LNCaP clone FGC (cell line): ENCODE results near the gene KCNJ6.

ENCODE experiments used
- DNase-seq: peaks from one replicate; pipeline ENCODE4 v3.0.0-alpha.2; 2011; ENCODE audit warnings: low read depth
- H3K4me3 ChIP-seq: 2 replicates; pipeline ENCODE4 v1.5.1; 2011; ENCODE audit warnings: mild to moderate bottlenecking, low read depth, low read length, control low read depth
- CTCF ChIP-seq: IDR thresholded peaks from 2 replicates; pipeline ENCODE4 v1.5.1; 2012; ENCODE audit warnings: mild to moderate bottlenecking; ENCODE audit not compliant: control insufficient read depth, insufficient read depth; ENCODE audit errors: extremely low read depth

KCNJ6 gene

GRCh38 chr21:37877171-37877570 is 39.1 kb downstream of the KCNJ6 start:
- H3K4me3 ChIP-seq: no peak overlapping the region
- TF ChIP-seq CTCF: no peak
- DNase-seq: no peak

GRCh38 chr21:37876561-37876960 is 39.7 kb downstream of the KCNJ6 start:
- no peak overlapping the region for H3K4me3 ChIP-seq
- TF ChIP-seq CTCF: no peak
- no peak for DNase-seq

- no peak for DNase-seq
- TF ChIP-seq CTCF: no peak
- H3K4me3 ChIP-seq: no peak overlapping the region
Observed at GRCh38 chr21:37874904-37875780, 41.1 kb downstream of the KCNJ6 start.

- no peak for TF ChIP-seq CTCF
- no peak overlapping the region for H3K4me3 ChIP-seq
- DNase-seq: no peak
Observed at GRCh38 chr21:37874481-37874880, 41.8 kb downstream of the KCNJ6 start.

GRCh38 chr21:37873655-37874054 is 42.6 kb downstream of the KCNJ6 start:
- DNase-seq: no peak
- peak; percentile 15; the same call in 1 of the 2 replicates for TF ChIP-seq CTCF
- H3K4me3 ChIP-seq: no peak overlapping the region

- H3K4me3 ChIP-seq: no peak overlapping the region
- DNase-seq: no peak
- TF ChIP-seq CTCF: no peak
Observed at GRCh38 chr21:37871121-37871862, 45.0 kb downstream of the KCNJ6 start.
